NCI-H774 (cell line): Measurements from ENCODE around the gene ZNF763.
"Not testable (repeated sequence)": the region's sequence is repeated elsewhere in the genome, so short reads cannot be mapped to it uniquely, and the experiment has no call there.

Experiments
- DNase-seq: peaks from one replicate; lab custom pipeline; 2025; lab: John Stamatoyannopoulos, UW

Gene ZNF763

DNA sequence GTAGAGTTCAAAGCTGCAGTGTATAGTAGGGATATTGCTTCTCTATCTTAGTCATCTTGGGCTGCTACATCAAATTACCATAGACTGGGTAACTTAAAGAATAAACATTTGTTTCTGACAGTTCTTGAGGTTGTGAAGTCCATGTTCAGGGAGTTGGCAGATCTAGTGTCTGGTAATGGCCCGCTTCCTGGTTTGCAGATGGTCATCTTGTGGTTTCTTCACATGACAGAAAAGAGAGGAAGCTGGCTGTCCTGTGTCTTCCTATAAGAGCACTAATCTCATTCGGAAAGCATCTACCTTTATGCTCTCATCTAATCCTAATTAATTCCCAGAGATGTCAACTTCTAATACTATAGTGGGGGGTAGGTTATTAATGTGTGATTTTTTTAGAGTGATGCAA lies 6.2 kb downstream of the ZNF763 start:
- DNase-seq = no peak

- DNase-seq = no peak
Measured at GRCh38 chr19:11973019-11973810, 8.4 kb downstream of the ZNF763 start.

DNA sequence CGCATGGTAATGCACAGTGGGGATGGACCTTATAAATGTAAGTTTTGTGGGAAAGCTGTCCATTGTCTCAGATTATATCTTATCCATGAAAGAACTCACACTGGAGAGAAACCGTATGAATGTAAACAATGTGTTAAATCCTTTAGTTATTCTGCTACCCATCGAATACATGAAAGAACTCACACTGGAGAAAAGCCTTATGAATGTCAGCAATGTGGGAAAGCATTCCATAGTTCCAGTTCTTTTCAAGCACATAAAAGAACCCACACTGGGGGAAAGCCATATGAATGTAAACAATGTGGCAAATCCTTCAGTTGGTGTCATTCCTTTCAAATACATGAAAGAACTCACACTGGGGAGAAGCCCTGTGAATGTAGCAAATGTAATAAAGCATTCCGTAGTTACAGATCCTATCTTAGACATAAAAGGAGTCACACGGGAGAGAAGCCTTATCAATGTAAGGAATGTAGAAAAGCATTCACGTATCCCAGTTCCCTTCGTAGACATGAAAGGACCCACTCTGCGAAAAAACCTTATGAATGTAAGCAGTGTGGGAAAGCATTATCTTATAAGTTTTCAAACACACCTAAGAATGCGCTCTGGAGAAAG lies 13.8 kb downstream of the ZNF763 start:
- no peak for DNase-seq

DNA sequence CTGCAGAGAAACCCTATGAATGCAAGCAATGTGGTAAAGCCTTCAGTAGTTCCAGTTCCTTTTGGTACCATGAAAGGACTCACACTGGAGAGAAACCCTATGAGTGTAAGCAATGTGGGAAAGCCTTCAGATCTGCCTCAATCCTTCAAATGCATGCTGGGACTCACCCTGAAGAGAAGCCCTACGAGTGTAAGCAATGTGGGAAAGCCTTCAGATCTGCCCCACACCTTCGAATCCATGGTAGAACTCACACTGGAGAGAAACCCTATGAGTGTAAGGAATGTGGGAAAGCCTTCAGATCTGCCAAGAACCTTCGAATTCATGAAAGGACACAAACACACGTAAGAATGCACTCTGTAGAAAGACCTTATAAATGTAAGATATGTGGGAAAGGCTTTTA lies 14.7 kb downstream of the ZNF763 start:
- no peak for DNase-seq

GRCh38 chr19:11982526-11982925 lies 17.7 kb downstream of the ZNF763 start:
- no peak for DNase-seq

GRCh38 chr19:11984986-11985385 lies 20.1 kb downstream of the ZNF763 start:
- DNase-seq = no peak

GRCh38 chr19:11986754-11987153 lies 21.9 kb downstream of the ZNF763 start:
- no peak for DNase-seq

DNA sequence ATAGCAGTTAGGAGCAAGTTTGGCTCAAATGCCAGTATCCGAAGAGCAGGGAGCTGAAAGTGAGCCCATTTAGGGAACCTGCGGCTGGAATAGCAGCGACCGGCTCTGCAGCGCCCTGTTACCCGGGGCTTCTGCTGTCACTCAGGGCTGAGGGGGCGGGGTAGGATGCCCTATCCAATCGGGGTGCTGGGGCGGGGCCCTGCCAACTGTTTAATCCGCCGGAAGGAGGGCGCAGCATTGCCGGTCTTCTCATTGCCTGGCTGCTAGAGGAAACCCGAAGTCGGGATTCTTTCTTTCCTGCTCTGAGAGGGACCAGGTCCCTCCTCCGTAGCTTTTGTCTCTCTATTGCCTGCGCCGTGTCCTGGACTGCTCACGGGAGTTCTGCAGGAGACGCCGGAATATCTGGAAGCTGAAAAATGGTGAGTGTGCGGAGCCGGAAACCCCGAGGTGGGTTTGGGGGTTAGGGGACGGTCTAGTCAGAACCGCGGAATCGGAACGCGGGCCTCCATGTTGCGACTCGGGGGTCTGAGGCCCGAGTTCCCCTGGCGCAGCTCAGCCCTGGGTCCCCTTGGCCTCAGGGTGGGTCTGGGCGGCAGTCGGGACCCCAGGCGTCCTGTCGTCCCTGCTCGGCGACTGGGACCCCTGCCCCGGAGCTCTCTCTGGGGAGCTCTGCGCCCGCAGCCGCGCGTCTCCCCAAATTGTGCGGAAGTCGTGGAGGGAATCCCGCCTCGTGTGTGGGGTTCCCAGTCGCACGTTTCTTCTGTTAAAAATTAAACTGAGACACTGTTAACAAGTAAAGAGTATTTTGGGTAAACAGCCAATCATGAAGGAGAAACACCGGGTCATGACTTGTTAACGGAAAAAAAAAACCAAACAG lies 22.8 kb downstream of the ZNF763 start:
- peak; percentile 86 for DNase-seq

DNA sequence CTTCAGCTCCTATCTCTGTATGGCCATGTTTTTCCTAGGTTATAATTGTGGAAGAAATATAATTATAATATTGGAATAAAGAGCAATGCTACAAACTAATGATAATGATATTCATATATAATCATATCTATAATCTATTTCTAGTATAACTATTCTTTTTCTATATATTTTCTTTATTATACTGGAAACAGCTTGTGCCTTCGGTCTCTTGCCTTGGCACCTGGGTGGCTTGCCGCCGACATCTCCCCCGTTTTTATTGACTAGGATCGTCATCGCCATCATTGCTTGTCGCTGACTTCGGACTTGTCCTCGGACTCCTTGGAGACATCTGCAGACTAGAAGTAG lies 24.2 kb downstream of the ZNF763 start:
- no peak for DNase-seq

DNA sequence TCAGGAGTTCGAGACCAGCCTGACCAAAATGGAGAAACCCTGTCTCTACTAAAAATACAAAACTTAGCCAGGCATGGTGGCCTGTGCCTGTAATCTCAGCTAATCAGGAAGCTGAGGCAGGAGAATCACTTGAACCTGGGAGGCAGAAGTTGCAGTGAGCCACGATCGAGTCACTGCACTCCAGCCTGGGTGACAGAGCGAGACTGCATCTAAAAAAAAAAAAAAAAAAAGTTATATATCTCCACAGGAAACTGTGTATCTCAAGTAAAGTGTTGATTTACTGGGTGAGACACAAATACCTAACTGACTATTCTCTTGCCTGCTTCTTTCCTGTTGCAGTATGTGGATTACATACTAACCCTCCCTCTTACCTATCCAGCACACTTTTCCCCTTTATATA lies 27.1 kb downstream of the ZNF763 start:
- not testable (repeated sequence) for DNase-seq

DNA sequence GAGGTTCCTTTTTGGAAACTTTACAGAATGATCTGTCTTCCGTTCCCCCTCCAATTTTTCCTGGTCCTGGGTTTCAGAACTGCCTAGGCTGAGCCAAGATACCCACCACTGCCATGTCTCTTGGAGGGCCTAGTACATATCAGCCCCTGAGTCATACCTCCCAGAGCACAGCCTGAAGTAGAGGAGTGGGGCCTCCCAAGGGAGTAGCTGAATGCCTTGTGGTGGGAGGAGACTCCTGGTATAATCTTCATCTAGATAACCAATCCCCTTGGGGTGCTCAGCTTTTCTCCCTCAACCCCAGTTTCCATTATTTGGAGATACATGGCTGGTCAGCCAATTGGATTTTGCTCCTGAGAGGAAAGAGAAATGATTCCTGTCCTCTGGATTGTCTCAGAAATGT lies 30.3 kb downstream of the ZNF763 start:
- DNase-seq = no peak

GRCh38 chr19:12000152-12000981 lies 35.5 kb downstream of the ZNF763 start:
- DNase-seq = no peak

GRCh38 chr19:12015015-12015752 lies 50.3 kb downstream of the ZNF763 start:
- DNase-seq = no peak

- no peak for DNase-seq
Measured at GRCh38 chr19:12015753-12016116, 50.9 kb downstream of the ZNF763 start.
